Stimulated activated CD4-positive, alpha-beta T cell treated with anti-CD3 and anti-CD28 coated beads, Interleukin-4, amount 100 ng/mL, for 4 hours (primary cell): ENCODE results near the gene RANBP9.
A peak's percentile ranks its signal among the peaks of the same experiment; 100 is the strongest.

Source experiments
- DNase-seq, 2 experiments: peaks; one replicate each; pipeline ENCODE4 v3.0.0-alpha.2; 2020

The RANBP9 gene

GRCh38 chr6:13710552-13711323 is 897 bp downstream of the RANBP9 start:
- peak; percentile 33 to 40 for DNase-seq

GRCh38 chr6:13709689-13710551 is 1.7 kb downstream of the RANBP9 start:
- no peak for DNase-seq

- DNase-seq, result no peak
Measured at GRCh38 chr6:13708736-13709135, 2.9 kb downstream of the RANBP9 start.

- DNase-seq, result no peak
Measured at GRCh38 chr6:13703496-13703895, 8.1 kb downstream of the RANBP9 start.

- no peak for DNase-seq
Measured at GRCh38 chr6:13702809-13703302, 8.8 kb downstream of the RANBP9 start.

- no peak for DNase-seq
Measured at GRCh38 chr6:13700232-13700631, 11.4 kb downstream of the RANBP9 start.

- no peak for DNase-seq
Measured at GRCh38 chr6:13698715-13699114, 12.9 kb downstream of the RANBP9 start.

- no peak for DNase-seq
Measured at GRCh38 chr6:13697857-13698256, 13.8 kb downstream of the RANBP9 start.

GRCh38 chr6:13696226-13696625 is 15.4 kb downstream of the RANBP9 start:
- no peak for DNase-seq

GRCh38 chr6:13695252-13695651 is 16.4 kb downstream of the RANBP9 start:
- DNase-seq, result no peak

GRCh38 chr6:13694562-13694961 is 17.1 kb downstream of the RANBP9 start:
- no peak for DNase-seq

- no peak for DNase-seq
Measured at GRCh38 chr6:13689511-13690256, 22.0 kb downstream of the RANBP9 start.

GRCh38 chr6:13688692-13689196 is 22.9 kb downstream of the RANBP9 start:
- no peak for DNase-seq

GRCh38 chr6:13687917-13688351 is 23.7 kb downstream of the RANBP9 start:
- no peak for DNase-seq

- no peak for DNase-seq
Measured at GRCh38 chr6:13684855-13685254, 26.8 kb downstream of the RANBP9 start.

GRCh38 chr6:13683038-13683437 is 28.6 kb downstream of the RANBP9 start:
- DNase-seq, result no peak

GRCh38 chr6:13682346-13682745 is 29.3 kb downstream of the RANBP9 start:
- DNase-seq, result no peak

GRCh38 chr6:13681305-13682061 is 30.2 kb downstream of the RANBP9 start:
- DNase-seq, result no peak

- no peak for DNase-seq
Measured at GRCh38 chr6:13680448-13680968, 31.1 kb downstream of the RANBP9 start.

- no peak for DNase-seq
Measured at GRCh38 chr6:13679996-13680395, 31.6 kb downstream of the RANBP9 start.

- no peak for DNase-seq
Measured at GRCh38 chr6:13678255-13678983, 33.2 kb downstream of the RANBP9 start.
